Umbilical cord (tissue), 2 donors: ENCODE data around the gene IL25. TPM values are rescaled to one million over a fixed set of nuclear protein-coding genes. Genes with fewer than 3 reads are reported as not detected.
"Not testable (repeated sequence)": the region's sequence is repeated elsewhere in the genome, so short reads cannot be mapped to it uniquely, and the experiment has no call there.

ENCODE experiments used
- DNase-seq: peaks from one replicate; pipeline ENCODE4 v3.0.0-alpha.2; 2015; ENCODE audit warnings: low spot score
- total RNA-seq: library from RNA; depleted of rRNA; stranded (reverse); fragments of >200 nt; gene quantifications from one replicate; pipeline ENCODE4 v1.2.3, GENCODE V29; 2014; ENCODE audit warnings: low replicate concordance; ENCODE audit not compliant: insufficient read depth

IL25 gene
- total RNA-seq, 1 donor from 2014 or later = not detected

GRCh38 chr14:23409475-23409874 is 36.9 kb downstream of the IL25 start:
- no peak for DNase-seq

GRCh38 chr14:23409966-23410635 is 37.5 kb downstream of the IL25 start:
- DNase-seq = no peak

- DNase-seq = no peak
These were observed 39.2 kb downstream of the IL25 start for GRCh38 chr14:23411563-23412525.

GRCh38 chr14:23413681-23414080 is 41.1 kb downstream of the IL25 start:
- DNase-seq = no peak

- DNase-seq = no peak
These were observed 41.6 kb downstream of the IL25 start for GRCh38 chr14:23414254-23414653.

- DNase-seq = no peak
These were observed 42.6 kb downstream of the IL25 start for GRCh38 chr14:23414906-23415820.

- no peak for DNase-seq
These were observed 43.5 kb downstream of the IL25 start for GRCh38 chr14:23415821-23416778.

- no peak for DNase-seq
These were observed 44.2 kb downstream of the IL25 start for GRCh38 chr14:23416801-23417200.

- not testable (repeated sequence) for DNase-seq
These were observed 44.7 kb downstream of the IL25 start for GRCh38 chr14:23417269-23417668.

- no peak for DNase-seq
These were observed 45.4 kb downstream of the IL25 start for GRCh38 chr14:23418021-23418420.

GRCh38 chr14:23419646-23420045 is 47.0 kb downstream of the IL25 start:
- not testable (repeated sequence) for DNase-seq

GRCh38 chr14:23421594-23421993 is 49.0 kb downstream of the IL25 start:
- DNase-seq = no peak

- DNase-seq = no peak
These were observed 51.0 kb downstream of the IL25 start for GRCh38 chr14:23423657-23424056.

GRCh38 chr14:23425169-23425568 is 52.6 kb downstream of the IL25 start:
- DNase-seq = no peak

GRCh38 chr14:23425798-23426197 is 53.2 kb downstream of the IL25 start:
- not testable (repeated sequence) for DNase-seq

Other genes starting within 250 kb of the IL25 start
- gene SLC7A8, start 189.1 kb upstream of the IL25 start, total RNA-seq = 25.0 TPM
- gene RNF212B, start 134.9 kb upstream of the IL25 start, total RNA-seq = not detected
- 12.3 TPM for gene HOMEZ, start 86.7 kb upstream of the IL25 start, total RNA-seq
- 4.1 TPM for gene PPP1R3E, start 70.0 kb upstream of the IL25 start, total RNA-seq
- 20.0 TPM for gene BCL2L2, start 66.0 kb upstream of the IL25 start, total RNA-seq
- 24.1 TPM for gene PABPN1, start 51.4 kb upstream of the IL25 start, total RNA-seq
- 38.8 TPM for gene SLC22A17, start 19.9 kb upstream of the IL25 start, total RNA-seq
- gene EFS, start 7.6 kb upstream of the IL25 start, total RNA-seq = 12.5 TPM
- 0.96 TPM for gene CMTM5, start 4.2 kb downstream of the IL25 start, total RNA-seq
- gene MYH6, start 35.5 kb downstream of the IL25 start, total RNA-seq = not detected
- under 0.01 TPM for gene MYH7, start 62.9 kb downstream of the IL25 start, total RNA-seq
- 43.3 TPM for gene NGDN, start 96.9 kb downstream of the IL25 start, total RNA-seq
- gene ZFHX2, start 179.0 kb downstream of the IL25 start, total RNA-seq = 0.96 TPM
- 11.8 TPM for gene THTPA, start 183.5 kb downstream of the IL25 start, total RNA-seq
- 23.1 TPM for gene AP1G2, start 195.0 kb downstream of the IL25 start, total RNA-seq
- 0.48 TPM for gene JPH4, start 206.0 kb downstream of the IL25 start, total RNA-seq